BLaER1 (cell line): ENCODE results near the gene ACOT7.

Source experiments
- H3K27ac ChIP-seq: shearing (Covaris generic); formaldehyde crosslinking; 2 replicates; pipeline ENCODE4 v1.8.1; 2022
- H3K27me3 ChIP-seq: shearing (Covaris generic); formaldehyde crosslinking; 2 replicates; pipeline ENCODE4 v1.8.1; 2022
- H3K36me3 ChIP-seq: shearing (Covaris generic); formaldehyde crosslinking; 2 replicates; pipeline ENCODE4 v1.8.1; 2022
- H3K4me1 ChIP-seq: shearing (Covaris generic); formaldehyde crosslinking; 2 replicates; pipeline ENCODE4 v1.8.1; 2022
- H3K4me2 ChIP-seq: shearing (Covaris generic); formaldehyde crosslinking; 2 replicates; pipeline ENCODE4 v1.8.1; 2022
- H3K4me3 ChIP-seq: shearing (Covaris generic); formaldehyde crosslinking; 2 replicates; pipeline ENCODE4 v1.8.1; 2022
- H3K9ac ChIP-seq: shearing (Covaris generic); formaldehyde crosslinking; 2 replicates; pipeline ENCODE4 v1.8.1; 2022
- H3K9me3 ChIP-seq: shearing (Covaris generic); formaldehyde crosslinking; 2 replicates; pipeline ENCODE4 v1.8.1; 2022
- H4K20me1 ChIP-seq: shearing (Covaris generic); formaldehyde crosslinking; 2 replicates; pipeline ENCODE4 v1.8.1; 2022
- Cebpa-rat ChIP-seq: shearing (Covaris generic); IDR thresholded peaks from 2 replicates; pipeline ENCODE4 v1.8.1; 2022

The ACOT7 gene

DNA sequence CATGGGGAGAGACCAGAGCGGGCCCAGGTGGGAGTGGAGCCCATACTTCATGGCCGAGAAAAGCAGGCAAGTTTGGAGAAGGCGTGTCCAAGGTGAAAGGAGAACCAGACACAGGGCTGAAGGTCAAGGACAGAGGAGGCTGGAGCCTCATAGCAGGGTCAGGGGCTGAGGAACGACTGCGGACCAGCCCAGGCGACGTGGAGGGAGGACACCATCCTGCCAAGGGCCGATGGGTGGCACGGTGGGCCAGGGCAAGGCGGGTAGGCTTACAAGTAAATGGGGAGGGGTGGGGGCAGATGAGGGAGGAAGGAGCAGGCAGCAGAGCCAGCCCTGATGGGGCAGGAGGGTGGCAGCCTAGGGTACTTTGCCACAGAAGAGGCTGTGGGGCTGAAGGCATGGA lies 114.5 kb downstream of the ACOT7 start:
- peaks cover 45% of the 10 kb centered on the region for H3K4me1 ChIP-seq
- no peak overlapping the region for H3K27ac ChIP-seq
- peaks cover 32% of the 10 kb centered on the region for H3K36me3 ChIP-seq
- H3K27me3 ChIP-seq: no peaks in the 10 kb centered on the region
- no peak overlapping the region for H3K4me3 ChIP-seq
- no peak overlapping the region for H3K9ac ChIP-seq
- no peaks in the 10 kb centered on the region for H3K9me3 ChIP-seq
- no peak for TF ChIP-seq Cebpa-rat
- no peak overlapping the region for H3K4me2 ChIP-seq
- no peaks in the 10 kb centered on the region; the same call in 1 of the 2 replicates for H4K20me1 ChIP-seq

DNA sequence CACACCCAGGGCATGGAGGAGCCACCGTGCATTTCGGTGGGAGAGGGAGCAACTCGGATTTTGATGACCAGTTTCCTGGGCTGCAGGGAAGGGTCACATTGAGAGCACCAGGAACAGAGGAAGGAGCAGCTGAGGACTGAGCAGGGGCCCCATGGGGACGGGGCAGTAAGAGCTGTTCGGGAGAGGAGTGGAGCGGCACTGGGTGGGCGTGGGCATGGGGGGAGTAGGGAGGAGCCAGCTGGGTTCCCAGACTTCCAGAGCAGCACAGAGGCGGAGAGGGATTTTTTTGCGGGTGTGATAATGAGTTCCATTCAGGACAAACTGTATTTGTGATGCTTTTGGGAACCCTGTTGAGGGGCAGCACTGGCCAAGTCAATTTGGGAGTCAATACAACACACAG lies 115.3 kb downstream of the ACOT7 start:
- Histone ChIP-seq H3K4me2 (no peak overlapping the region), H3K27ac (no peak overlapping the region), H3K4me3 (no peak overlapping the region), H3K27me3 (no peaks in the 10 kb centered on the region), H3K36me3 (peaks cover 39% of the 10 kb centered on the region), H4K20me1 (no peaks in the 10 kb centered on the region; the same call in 1 of the 2 replicates), H3K9ac (no peak overlapping the region), H3K9me3 (no peaks in the 10 kb centered on the region), H3K4me1 (peaks cover 45% of the 10 kb centered on the region)
- TF ChIP-seq Cebpa-rat: no peak

DNA sequence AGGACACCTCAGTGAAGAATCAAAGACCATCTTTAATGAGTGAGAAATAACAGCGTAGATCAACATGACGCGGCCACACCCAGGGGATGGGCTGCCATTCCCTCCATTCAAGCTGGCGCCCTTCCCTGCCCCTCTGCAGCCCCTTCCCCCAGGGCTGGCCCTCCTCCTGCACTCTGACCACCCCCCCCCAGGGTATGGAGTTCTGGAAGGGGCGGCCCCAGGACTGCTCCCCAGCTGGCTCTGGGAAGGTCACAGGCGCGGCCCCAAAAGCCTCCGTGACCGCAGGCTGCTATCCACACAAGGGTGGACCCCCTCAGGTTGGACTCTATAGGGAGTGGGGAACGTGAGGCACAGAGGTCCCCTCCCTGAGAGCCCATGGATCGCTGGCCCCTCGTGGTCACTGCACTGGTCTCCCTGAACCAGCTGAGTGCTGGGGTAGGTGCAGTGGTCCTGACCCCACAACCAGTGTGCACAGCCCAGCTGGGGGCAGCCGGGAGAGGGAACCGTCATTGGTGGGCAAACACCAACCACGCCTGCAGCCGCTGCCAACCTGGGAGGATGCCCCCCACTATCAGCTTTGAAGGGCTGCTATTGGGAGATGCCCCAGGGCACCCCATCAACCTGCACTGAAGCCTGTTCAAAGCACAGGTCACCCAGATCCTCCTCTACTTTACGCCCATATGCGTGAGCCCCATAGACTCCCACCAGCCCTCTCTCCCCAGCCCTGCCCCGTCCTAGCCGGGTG lies 116.6 kb downstream of the ACOT7 start:
- Histone ChIP-seq H3K27ac (peak overlapping the region; percentile 68; the same call in 1 of the 2 replicates), H3K36me3 (peaks cover 41% of the 10 kb centered on the region), H3K4me3 (no peak overlapping the region), H3K27me3 (no peaks in the 10 kb centered on the region), H3K4me2 (peak overlapping the region; percentile 64), H3K9ac (peak overlapping the region; percentile 58; the same call in 1 of the 2 replicates), H4K20me1 (no peaks in the 10 kb centered on the region; the same call in 1 of the 2 replicates), H3K9me3 (no peaks in the 10 kb centered on the region), H3K4me1 (peaks cover 45% of the 10 kb centered on the region)
- TF ChIP-seq Cebpa-rat: no peak

DNA sequence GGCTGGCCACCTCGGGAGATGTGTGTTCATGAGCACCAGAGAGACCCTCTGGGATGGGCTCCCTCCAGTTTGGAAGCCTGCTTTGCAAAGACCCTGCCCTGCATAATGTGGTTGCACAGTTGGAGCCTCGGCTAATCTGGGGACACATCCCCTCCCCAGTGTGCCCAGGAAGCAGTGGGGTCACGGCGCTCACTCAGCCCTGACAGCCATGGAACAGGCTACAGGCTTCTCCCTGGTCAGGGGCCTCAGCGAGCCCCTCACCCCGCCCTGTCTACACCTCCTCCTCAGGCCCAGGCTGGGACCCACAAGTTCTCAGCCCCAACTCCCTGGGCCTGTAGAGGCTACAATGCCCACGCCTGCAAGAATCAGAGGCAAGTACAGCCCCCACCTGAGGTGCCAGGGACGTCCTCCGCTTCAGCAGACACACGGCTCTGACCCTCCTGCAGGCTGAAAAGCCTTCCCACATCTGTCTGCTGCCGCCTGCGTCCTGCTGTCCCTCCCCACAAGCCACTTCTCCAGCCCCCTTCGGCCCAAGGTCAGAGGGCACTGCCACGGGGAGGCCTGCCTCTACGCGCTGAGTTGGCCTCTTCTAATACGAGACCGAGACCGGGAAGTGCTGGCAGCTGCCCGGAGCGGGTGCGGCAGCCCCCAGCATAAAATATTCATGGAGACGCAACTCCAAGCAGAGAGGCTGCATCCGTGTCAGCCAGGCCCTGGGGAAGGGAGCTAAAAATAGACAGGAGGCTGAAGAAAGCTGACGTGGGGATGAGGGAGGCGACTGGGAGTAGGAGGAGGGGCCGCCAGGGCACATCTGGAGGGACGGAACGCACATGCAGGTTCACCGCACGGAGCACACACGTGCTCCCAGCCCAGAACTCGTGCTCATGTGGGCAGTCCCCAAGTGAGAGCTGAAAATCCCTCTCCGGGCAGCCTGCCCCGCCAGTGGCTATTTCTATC lies 117.5 kb downstream of the ACOT7 start:
- H4K20me1 ChIP-seq: no peaks in the 10 kb centered on the region; the same call in 1 of the 2 replicates
- peak overlapping the region; percentile 64 for H3K4me2 ChIP-seq
- no peak overlapping the region for H3K4me3 ChIP-seq
- no peaks in the 10 kb centered on the region for H3K9me3 ChIP-seq
- H3K4me1 ChIP-seq: peaks cover 46% of the 10 kb centered on the region
- H3K36me3 ChIP-seq: peaks cover 47% of the 10 kb centered on the region
- H3K27ac ChIP-seq: peak overlapping the region; percentile 68
- no peaks in the 10 kb centered on the region for H3K27me3 ChIP-seq
- peak overlapping the region; percentile 58; the same call in 1 of the 2 replicates for H3K9ac ChIP-seq
- TF ChIP-seq Cebpa-rat: no peak

DNA sequence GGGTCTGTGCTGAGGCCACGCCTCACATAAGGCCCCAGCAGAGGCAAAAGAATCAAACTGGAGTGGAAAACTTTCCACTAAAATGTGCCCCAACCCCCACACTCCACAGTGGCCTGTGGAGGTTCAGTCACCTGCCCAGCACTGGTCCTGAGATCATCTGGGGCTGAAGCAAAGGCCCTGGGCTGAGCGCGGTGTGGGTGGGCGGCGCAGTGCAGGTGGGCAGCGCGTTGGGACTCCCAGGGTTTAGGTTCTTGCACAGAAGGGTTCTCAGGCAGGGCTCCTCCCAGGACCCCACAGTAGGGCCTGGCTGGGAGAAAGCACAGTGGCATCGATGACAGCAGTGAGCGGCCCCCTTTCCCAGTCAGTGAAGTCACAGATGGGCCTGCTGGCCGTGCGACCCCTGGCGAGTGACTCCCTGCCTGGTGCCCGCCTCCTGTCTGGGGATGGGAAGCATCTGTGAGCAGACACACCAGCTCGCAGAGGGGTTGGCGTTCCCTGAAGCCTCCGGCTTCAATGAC lies 118.9 kb downstream of the ACOT7 start:
- Histone ChIP-seq H3K4me3 (no peak overlapping the region), H4K20me1 (no peaks in the 10 kb centered on the region; the same call in 1 of the 2 replicates), H3K36me3 (peaks cover 38% of the 10 kb centered on the region), H3K4me2 (no peak overlapping the region), H3K9me3 (no peaks in the 10 kb centered on the region), H3K27ac (0 out of 2 replicates have a peak overlapping the region, but pooled peaks have one; percentile 18), H3K9ac (no peak overlapping the region), H3K4me1 (peaks cover 52% of the 10 kb centered on the region), H3K27me3 (no peaks in the 10 kb centered on the region)
- TF ChIP-seq Cebpa-rat: no peak

DNA sequence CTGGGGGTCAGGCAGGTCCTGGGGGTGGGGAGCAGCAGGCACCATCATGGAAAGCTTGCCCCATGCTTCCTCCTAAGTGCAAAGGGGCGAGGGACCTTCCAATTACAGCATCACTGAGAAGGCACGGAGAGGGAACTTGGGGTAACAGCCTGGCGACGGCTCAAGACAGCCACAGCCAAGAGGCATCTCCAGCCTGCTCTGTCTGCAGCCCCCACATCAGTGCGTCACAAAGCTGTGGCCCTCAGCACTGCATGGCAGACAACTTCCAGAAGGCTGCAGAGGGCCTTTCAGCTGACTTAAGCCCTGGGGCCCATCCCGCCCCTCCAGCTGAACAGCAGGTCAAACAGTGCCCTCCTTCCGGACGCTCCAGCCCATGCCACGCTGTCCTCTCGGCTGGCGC lies 119.5 kb downstream of the ACOT7 start:
- Histone ChIP-seq H3K4me3 (no peak overlapping the region), H3K9ac (no peak overlapping the region), H4K20me1 (no peaks in the 10 kb centered on the region; the same call in 1 of the 2 replicates), H3K27me3 (no peaks in the 10 kb centered on the region), H3K27ac (peak overlapping the region; percentile 18; the same call in 1 of the 2 replicates), H3K36me3 (peaks cover 38% of the 10 kb centered on the region), H3K9me3 (no peaks in the 10 kb centered on the region), H3K4me2 (no peak overlapping the region), H3K4me1 (peaks cover 55% of the 10 kb centered on the region)
- TF ChIP-seq Cebpa-rat: no peak

DNA sequence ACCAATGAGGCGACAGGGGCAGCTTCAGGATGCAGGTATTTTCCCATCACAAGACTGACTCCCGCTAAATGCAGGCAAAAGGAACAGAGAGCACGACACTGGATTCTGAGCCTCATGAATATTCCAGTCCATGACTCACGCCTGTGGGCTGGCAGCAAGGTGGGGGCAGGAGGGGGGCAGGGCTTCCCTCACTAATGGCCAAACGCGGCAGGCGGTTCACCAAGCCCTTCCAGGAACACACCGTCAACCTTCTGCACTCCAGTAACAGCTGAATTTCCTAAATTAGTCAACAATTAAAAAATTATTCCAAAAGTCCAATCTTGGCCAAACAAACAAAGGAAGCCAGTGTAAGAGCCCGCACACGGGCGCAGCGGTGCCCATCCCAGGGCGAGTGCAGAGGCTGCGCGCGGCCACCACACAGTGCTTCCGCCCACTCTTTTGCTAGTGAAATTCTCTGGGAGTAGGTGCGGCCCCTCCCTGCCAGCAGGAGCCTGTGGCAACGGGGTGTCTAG lies 120.1 kb downstream of the ACOT7 start:
- no peak overlapping the region for H3K4me2 ChIP-seq
- H3K27ac ChIP-seq: peak overlapping the region; percentile 18; the same call in 1 of the 2 replicates

DNA sequence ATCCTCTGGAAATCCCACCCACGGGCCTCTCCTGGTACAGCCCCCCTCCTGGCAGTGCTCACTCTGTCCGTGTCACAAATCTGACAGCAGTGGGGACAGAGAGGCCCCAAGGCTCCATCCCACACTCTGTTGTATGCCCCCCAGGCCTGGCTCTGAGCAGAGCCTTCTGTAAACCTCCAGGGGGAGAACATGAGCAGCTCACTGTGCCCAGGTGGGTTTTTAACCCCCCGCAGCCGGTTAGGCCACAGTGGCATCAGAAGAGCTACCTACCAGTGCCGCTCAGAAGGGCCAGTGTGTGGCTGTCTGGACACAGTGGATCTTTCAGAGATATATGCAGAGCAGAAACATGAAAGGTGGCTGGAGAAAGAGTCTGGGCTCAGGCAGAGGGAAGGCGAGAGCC lies 120.7 kb downstream of the ACOT7 start:
- no peak overlapping the region; the same call in 1 of the 2 replicates for H3K27ac ChIP-seq
- H3K9ac ChIP-seq: no peak overlapping the region
- no peak overlapping the region for H3K4me2 ChIP-seq

More for the DNA sequence above, 120.1 kb downstream of the ACOT7 start:
- no peak overlapping the region for H3K9ac ChIP-seq
- no peak overlapping the region for H3K4me3 ChIP-seq
- H3K4me1 ChIP-seq: peaks cover 62% of the 10 kb centered on the region
- H3K9me3 ChIP-seq: no peaks in the 10 kb centered on the region
- peaks cover 38% of the 10 kb centered on the region for H3K36me3 ChIP-seq
- no peaks in the 10 kb centered on the region; the same call in 1 of the 2 replicates for H4K20me1 ChIP-seq
- no peak for TF ChIP-seq Cebpa-rat
- H3K27me3 ChIP-seq: no peaks in the 10 kb centered on the region

DNA sequence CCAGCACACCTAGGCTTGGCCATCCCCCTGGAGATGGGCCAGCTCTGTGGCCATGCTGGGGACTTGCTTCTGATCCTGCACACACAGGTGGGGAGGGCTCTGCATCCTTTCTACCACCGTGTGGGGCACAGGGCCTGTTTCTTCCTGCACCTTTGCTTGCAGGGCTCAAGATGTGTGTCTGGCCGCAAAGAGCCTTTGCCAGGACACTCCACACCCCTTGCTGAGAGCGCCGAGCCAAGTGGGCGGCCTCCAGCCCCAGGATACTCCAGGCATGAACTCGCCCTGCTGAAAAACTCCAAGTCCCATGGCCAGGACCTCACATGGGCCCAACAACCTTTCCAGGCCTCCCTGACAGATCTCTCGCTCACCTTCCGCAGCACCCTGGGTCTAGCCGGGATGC lies 121.1 kb downstream of the ACOT7 start:
- TF ChIP-seq Cebpa-rat: no peak
- no peaks in the 10 kb centered on the region for H3K9me3 ChIP-seq
- H4K20me1 ChIP-seq: no peaks in the 10 kb centered on the region; the same call in 1 of the 2 replicates
- no peak overlapping the region for H3K27ac ChIP-seq
- H3K4me1 ChIP-seq: peaks cover 68% of the 10 kb centered on the region
- no peak overlapping the region for H3K4me3 ChIP-seq
- H3K36me3 ChIP-seq: peaks cover 38% of the 10 kb centered on the region
- no peaks in the 10 kb centered on the region for H3K27me3 ChIP-seq
- no peak overlapping the region for H3K4me2 ChIP-seq
- H3K9ac ChIP-seq: no peak overlapping the region

More for the DNA sequence above, 120.7 kb downstream of the ACOT7 start:
- no peak for TF ChIP-seq Cebpa-rat
- no peaks in the 10 kb centered on the region for H3K9me3 ChIP-seq
- H4K20me1 ChIP-seq: no peaks in the 10 kb centered on the region; the same call in 1 of the 2 replicates
- peaks cover 67% of the 10 kb centered on the region for H3K4me1 ChIP-seq
- H3K36me3 ChIP-seq: peaks cover 38% of the 10 kb centered on the region
- H3K27me3 ChIP-seq: no peaks in the 10 kb centered on the region
- no peak overlapping the region for H3K4me3 ChIP-seq
